SK-N-SH treated with all-trans-retinoic acid at 6 μM for 48 hours (cell line): ENCODE results near the gene HAPLN1.

Experiments
- ATAC-seq: fragments of 200-7000 bp; cut with Tn5 transposase; 3 replicates; pipeline ENCODE4 v1.9.1; 2020; ENCODE audit warnings: mild to moderate bottlenecking, moderate library complexity
- ARNTL ChIP-seq: fragments of 450-650 bp; formaldehyde crosslinking; IDR thresholded peaks from 2 replicates; pipeline ENCODE4 v1.5.0; 2020; ENCODE audit warnings: low read depth, mild to moderate bottlenecking, moderate library complexity, borderline replicate concordance
- BACH2 ChIP-seq: fragments of 250-450 bp; sonication (Bioruptor Pico); IDR thresholded peaks from 2 replicates; pipeline ENCODE4 v1.9.0; 2021; ENCODE audit warnings: mild to moderate bottlenecking, borderline replicate concordance
- CREB5 ChIP-seq: fragments of 250-450 bp; sonication (Bioruptor Pico); IDR thresholded peaks from 2 replicates; pipeline ENCODE4 v1.5.1; 2020; ENCODE audit warnings: low read depth, mild to moderate bottlenecking, moderate library complexity
- CSDC2 ChIP-seq: fragments of 250-450 bp; sonication (Bioruptor Pico); IDR thresholded peaks from 2 replicates; pipeline ENCODE4 v1.5.0; 2020; ENCODE audit warnings: mild to moderate bottlenecking, moderate library complexity
- CSRNP3 ChIP-seq: fragments of 250-450 bp; sonication (Bioruptor Pico); IDR thresholded peaks from 2 replicates; pipeline ENCODE4 v1.5.1; 2021; ENCODE audit warnings: mild to moderate bottlenecking, moderate library complexity
- ESRRG ChIP-seq: fragments of 250-450 bp; sonication (Bioruptor Pico); IDR thresholded peaks from 2 replicates; pipeline ENCODE4 v1.6.1; 2021; ENCODE audit warnings: mild to moderate bottlenecking
- GLIS3 ChIP-seq: fragments of 250-450 bp; sonication (Bioruptor Pico); IDR thresholded peaks from 2 replicates; pipeline ENCODE4 v1.5.0; 2020; ENCODE audit warnings: mild to moderate bottlenecking, moderate library complexity
- ISL1 ChIP-seq: fragments of 250-450 bp; sonication (Bioruptor Pico); IDR thresholded peaks from 2 replicates; pipeline ENCODE4 v2.1.2; 2022; ENCODE audit warnings: mild to moderate bottlenecking, moderate library complexity
- OSR1 ChIP-seq: fragments of 250-450 bp; sonication (Bioruptor Pico); IDR thresholded peaks from 2 replicates; pipeline ENCODE4 v1.8.0; 2022; ENCODE audit warnings: moderate library complexity, mild to moderate bottlenecking, inconsistent platforms
- PATZ1 ChIP-seq: fragments of 250-450 bp; sonication (Bioruptor Pico); IDR thresholded peaks from 2 replicates; pipeline ENCODE4 v1.8.0; 2020; ENCODE audit warnings: mild to moderate bottlenecking, moderate library complexity, borderline replicate concordance
- POU6F1 ChIP-seq: fragments of 250-450 bp; sonication (Bioruptor Pico); IDR thresholded peaks from 2 replicates; pipeline ENCODE4 v1.8.0; 2021; ENCODE audit warnings: low read depth, mild to moderate bottlenecking, moderate library complexity, borderline replicate concordance
- PPARA ChIP-seq: fragments of 250-450 bp; sonication (Bioruptor Pico); IDR thresholded peaks from 2 replicates; pipeline ENCODE4 v1.5.0; 2020; ENCODE audit warnings: mild to moderate bottlenecking, borderline replicate concordance
- RARB ChIP-seq: fragments of 250-450 bp; sonication (Bioruptor Pico); IDR thresholded peaks from 2 replicates; pipeline ENCODE4 v1.8.0; 2021; ENCODE audit warnings: mild to moderate bottlenecking, moderate library complexity
- SNAI2 ChIP-seq: fragments of 250-450 bp; sonication (Bioruptor Pico); IDR thresholded peaks from 2 replicates; pipeline ENCODE4 v1.5.0; 2020; ENCODE audit warnings: mild to moderate bottlenecking, moderate library complexity
- TCF4 ChIP-seq: fragments of 250-450 bp; sonication (Bioruptor Pico); IDR thresholded peaks from 2 replicates; pipeline ENCODE4 v1.8.0; 2021; ENCODE audit warnings: mild to moderate bottlenecking, moderate library complexity, borderline replicate concordance
- TOX ChIP-seq: fragments of 250-450 bp; sonication (Bioruptor Pico); IDR thresholded peaks from 2 replicates; pipeline ENCODE4 v1.8.0; 2021; ENCODE audit warnings: mild to moderate bottlenecking, moderate library complexity, borderline replicate concordance
- ZC3H10 ChIP-seq: fragments of 250-450 bp; sonication (Bioruptor Pico); IDR thresholded peaks from 2 replicates; pipeline ENCODE4 v1.5.1; 2021; ENCODE audit warnings: mild to moderate bottlenecking, moderate library complexity
- ZFP3 ChIP-seq: fragments of 250-450 bp; sonication (Bioruptor Pico); IDR thresholded peaks from 2 replicates; pipeline ENCODE4 v1.5.0; 2020; ENCODE audit warnings: mild to moderate bottlenecking, moderate library complexity
- ZFP30 ChIP-seq: fragments of 450-650 bp; formaldehyde crosslinking; IDR thresholded peaks from 2 replicates; pipeline ENCODE4 v1.5.0; 2022; ENCODE audit warnings: mild to moderate bottlenecking, moderate library complexity
- ZNF565 ChIP-seq: fragments of 450-650 bp; formaldehyde crosslinking; conservative IDR thresholded peaks from 2 replicates; pipeline ENCODE4 v1.5.0; 2020; ENCODE audit warnings: low read depth, mild to moderate bottlenecking, moderate library complexity
- ZNF8 ChIP-seq: fragments of 450-650 bp; formaldehyde crosslinking; IDR thresholded peaks from 2 replicates; pipeline ENCODE4 v1.5.0; 2020; ENCODE audit warnings: mild to moderate bottlenecking, moderate library complexity

HAPLN1 gene

GRCh38 chr5:83683836-83684235 is 36.8 kb downstream of the HAPLN1 start (continued):
- no peak for TF ChIP-seq PATZ1 (CRISPR knock-in tag)
- no peak for TF ChIP-seq RARB
- TF ChIP-seq PPARA (CRISPR knock-in tag), result no peak
- no peak for TF ChIP-seq BACH2
- TF ChIP-seq ZFP3 (CRISPR knock-in tag), result no peak

- TF ChIP-seq TCF4 (CRISPR knock-in tag), result no peak
- TF ChIP-seq CSRNP3 (CRISPR knock-in tag), result no peak
- no peak for TF ChIP-seq ESRRG (CRISPR knock-in tag)
- ATAC-seq, result no peak
Measured at GRCh38 chr5:83672646-83673045, 48.0 kb downstream of the HAPLN1 start.

- no peak for ATAC-seq
- TF ChIP-seq OSR1, result no peak
- no peak for TF ChIP-seq RARB
- no peak for TF ChIP-seq CSDC2
- TF ChIP-seq GLIS3 (CRISPR knock-in tag), result no peak
- TF ChIP-seq ZFP3 (CRISPR knock-in tag), result no peak
Measured at GRCh38 chr5:83672158-83672557, 48.5 kb downstream of the HAPLN1 start.

GRCh38 chr5:83665631-83666030 is 55.0 kb downstream of the HAPLN1 start:
- no peak for ATAC-seq
- TF ChIP-seq ARNTL, result no peak
- TF ChIP-seq TOX (CRISPR knock-in tag), result no peak
- TF ChIP-seq CREB5, result no peak
- no peak for TF ChIP-seq POU6F1
- TF ChIP-seq ZNF565 (CRISPR knock-in tag), result no peak
- no peak for TF ChIP-seq ZFP30 (CRISPR knock-in tag)
- TF ChIP-seq ZC3H10 (CRISPR knock-in tag), result no peak
- TF ChIP-seq ZNF8 (CRISPR knock-in tag), result no peak
- no peak for TF ChIP-seq CSDC2
- no peak for TF ChIP-seq PATZ1 (CRISPR knock-in tag)
- no peak for TF ChIP-seq PPARA (CRISPR knock-in tag)
- TF ChIP-seq SNAI2 (CRISPR knock-in tag), result no peak
- no peak for TF ChIP-seq RARB
- TF ChIP-seq OSR1, result no peak
- TF ChIP-seq BACH2, result no peak
- TF ChIP-seq ISL1, result no peak
- TF ChIP-seq TCF4 (CRISPR knock-in tag), result no peak
- TF ChIP-seq, all 23 proteins: peak for 0

- TF ChIP-seq BACH2, result no peak
- no peak for TF ChIP-seq TCF4 (CRISPR knock-in tag)
- TF ChIP-seq ZNF565 (CRISPR knock-in tag), result no peak
- TF ChIP-seq CSRNP3 (CRISPR knock-in tag), result no peak
- no peak for ATAC-seq
Measured at GRCh38 chr5:83662558-83662957, 58.1 kb downstream of the HAPLN1 start.
